ENCODE results near the gene MANSC1. TPM values are rescaled to one million over a fixed set of nuclear protein-coding genes. Genes with fewer than 3 reads are reported as not detected.

Gene MANSC1
- total RNA-seq, 2 donors from 2014 or later = 8.9 to 12.2 TPM

Small RNAs within 50 kb of the gene (small RNA-seq; reads per million reads assigned to genes)
- not detected for gene RNU6-318P

Other genes with a start within 250 kb of the MANSC1 start
- gene LRP6, start 83.2 kb downstream of the MANSC1 start, total RNA-seq = 10 to 100 TPM; 23.1 to 26.7 TPM
- gene BORCS5, start 6.8 kb upstream of the MANSC1 start, total RNA-seq = 10 to 100 TPM in 1 of 2 donors, 1 to 10 TPM in 1; 5.6 to 18.4 TPM
- 10 to 100 TPM; 30.3 to 32.9 TPM for gene DUSP16, start 212.6 kb upstream of the MANSC1 start, total RNA-seq

All from body of pancreas (tissue), 2 donors.